Measurements from ENCODE around the gene PSKH1.

PSKH1 gene

GRCh38 chr16:67927131-67927941 is 34.3 kb downstream of the PSKH1 start:
- H3K27me3 ChIP-seq (ENCODE audit: control insufficient read depth, insufficient read depth, low read length) = no peaks in the 10 kb centered on the region
- H3K4me3 ChIP-seq (ENCODE audit: low read depth, low read length) = no peak overlapping the region
- H3K4me1 ChIP-seq (ENCODE audit: control insufficient read depth, insufficient read depth, low read length) = peaks cover 11% of the 10 kb centered on the region
- H3K27ac ChIP-seq (ENCODE audit: low read depth, low read length) = no peak overlapping the region
- no peak overlapping the region for H3K9ac ChIP-seq (ENCODE audit: low read length)
- no peaks in the 10 kb centered on the region for H3K9me3 ChIP-seq (ENCODE audit: control insufficient read depth, insufficient read depth, low read depth, low read length)
- peaks cover 32% of the 10 kb centered on the region for H3K36me3 ChIP-seq (ENCODE audit: control insufficient read depth, insufficient read depth, low read length)

GRCh38 chr16:67928147-67928546 is 35.1 kb downstream of the PSKH1 start:
- Histone ChIP-seq H3K36me3 (ENCODE audit: control insufficient read depth, insufficient read depth, low read length) (peaks cover 32% of the 10 kb centered on the region), H3K27me3 (ENCODE audit: control insufficient read depth, insufficient read depth, low read length) (no peaks in the 10 kb centered on the region), H3K9ac (ENCODE audit: low read length) (no peak overlapping the region), H3K9me3 (ENCODE audit: control insufficient read depth, insufficient read depth, low read depth, low read length) (no peaks in the 10 kb centered on the region), H3K4me1 (ENCODE audit: control insufficient read depth, insufficient read depth, low read length) (peaks cover 11% of the 10 kb centered on the region), H3K27ac (ENCODE audit: low read depth, low read length) (no peak overlapping the region), H3K4me3 (ENCODE audit: low read depth, low read length) (no peak overlapping the region)

GRCh38 chr16:67928561-67929364 is 35.7 kb downstream of the PSKH1 start:
- H3K27ac ChIP-seq (ENCODE audit: low read depth, low read length) = no peak overlapping the region

DNA sequence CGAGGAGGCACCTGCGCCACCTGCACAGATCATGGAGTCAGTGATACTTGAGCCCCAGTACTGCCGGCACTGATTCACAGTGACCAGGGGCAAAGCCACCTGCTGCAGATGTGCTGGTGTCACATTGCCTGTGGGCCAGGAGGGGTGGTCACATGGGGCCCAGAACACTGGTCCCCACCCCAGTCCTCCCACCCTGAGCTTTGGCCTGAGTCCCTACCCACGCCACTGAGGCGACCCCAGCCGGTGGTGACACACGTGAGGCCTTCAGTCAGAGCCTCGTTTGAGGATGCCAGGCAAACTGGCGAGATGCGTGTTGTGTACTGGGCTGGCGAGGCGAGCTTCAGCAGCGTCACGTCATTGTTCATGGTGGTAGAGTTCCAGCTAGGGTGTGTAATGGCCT is 37.1 kb downstream of the PSKH1 start:
- Histone ChIP-seq H3K36me3 (ENCODE audit: control insufficient read depth, insufficient read depth, low read length) (peaks cover 29% of the 10 kb centered on the region), H3K4me1 (ENCODE audit: control insufficient read depth, insufficient read depth, low read length) (peaks cover 22% of the 10 kb centered on the region), H3K27me3 (ENCODE audit: control insufficient read depth, insufficient read depth, low read length) (no peaks in the 10 kb centered on the region), H3K27ac (ENCODE audit: low read depth, low read length) (no peak overlapping the region), H3K9ac (ENCODE audit: low read length) (no peak overlapping the region), H3K9me3 (ENCODE audit: control insufficient read depth, insufficient read depth, low read depth, low read length) (no peaks in the 10 kb centered on the region), H3K4me3 (ENCODE audit: low read depth, low read length) (no peak overlapping the region)

More at GRCh38 chr16:67928561-67929364, 35.7 kb downstream of the PSKH1 start:
- H3K9me3 ChIP-seq (ENCODE audit: control insufficient read depth, insufficient read depth, low read depth, low read length) = no peaks in the 10 kb centered on the region
- no peak overlapping the region for H3K4me3 ChIP-seq (ENCODE audit: low read depth, low read length)
- H3K9ac ChIP-seq (ENCODE audit: low read length) = no peak overlapping the region
- H3K27me3 ChIP-seq (ENCODE audit: control insufficient read depth, insufficient read depth, low read length) = no peaks in the 10 kb centered on the region
- peaks cover 28% of the 10 kb centered on the region for H3K36me3 ChIP-seq (ENCODE audit: control insufficient read depth, insufficient read depth, low read length)
- peaks cover 11% of the 10 kb centered on the region for H3K4me1 ChIP-seq (ENCODE audit: control insufficient read depth, insufficient read depth, low read length)

- Histone ChIP-seq H3K27ac (ENCODE audit: low read depth, low read length) (no peak overlapping the region), H3K36me3 (ENCODE audit: control insufficient read depth, insufficient read depth, low read length) (peaks cover 29% of the 10 kb centered on the region), H3K27me3 (ENCODE audit: control insufficient read depth, insufficient read depth, low read length) (no peaks in the 10 kb centered on the region), H3K4me3 (ENCODE audit: low read depth, low read length) (no peak overlapping the region), H3K9me3 (ENCODE audit: control insufficient read depth, insufficient read depth, low read depth, low read length) (no peaks in the 10 kb centered on the region), H3K4me1 (ENCODE audit: control insufficient read depth, insufficient read depth, low read length) (peaks cover 19% of the 10 kb centered on the region), H3K9ac (ENCODE audit: low read length) (no peak overlapping the region)
Measured at GRCh38 chr16:67930678-67931211, 37.7 kb downstream of the PSKH1 start.

DNA sequence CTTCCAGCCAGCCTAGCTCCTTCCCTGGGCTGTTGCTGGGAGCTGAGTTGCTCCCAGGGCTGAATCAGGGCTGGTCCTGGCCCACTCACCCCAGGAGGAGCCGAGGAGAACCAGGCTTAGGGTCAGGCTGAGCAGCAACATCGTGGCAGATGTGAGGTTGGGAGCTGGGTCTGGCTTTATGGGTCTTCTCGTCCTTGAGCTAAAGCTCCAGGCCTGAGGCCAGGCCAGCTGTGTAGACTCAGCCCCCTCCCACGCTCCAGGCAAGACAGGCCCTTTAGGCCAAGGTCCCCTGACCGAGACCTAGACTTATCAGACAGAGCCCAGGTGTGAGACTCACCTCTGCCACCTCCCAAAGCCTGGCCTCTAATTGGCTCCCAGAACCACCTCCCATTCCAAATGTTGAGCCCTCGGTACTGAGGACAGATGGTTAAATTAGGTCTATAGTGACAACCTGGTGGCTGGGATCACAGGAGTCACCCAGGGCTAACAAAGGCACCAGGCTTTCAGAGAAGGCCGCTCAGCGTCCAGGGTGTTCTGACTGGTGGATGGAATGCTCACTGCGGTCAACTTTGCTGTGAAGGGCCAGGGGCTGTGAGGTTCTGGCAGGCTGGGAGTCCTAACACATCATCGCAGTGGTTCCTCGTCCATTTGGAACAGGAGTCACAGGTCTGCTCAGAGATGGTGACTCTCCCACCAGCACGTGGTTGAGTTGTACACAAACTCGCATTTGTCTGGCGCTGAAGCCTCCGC is 38.8 kb downstream of the PSKH1 start, which contains the start of gene CTRL:
TSS of gene CTRL (minus strand) at position 151 of the 750 bp plus-strand sequence. CDS start at position 141, 10 bp downstream.
- Histone ChIP-seq H3K4me1 (ENCODE audit: control insufficient read depth, insufficient read depth, low read length) (peaks cover 14% of the 10 kb centered on the region), H3K27me3 (ENCODE audit: control insufficient read depth, insufficient read depth, low read length) (no peaks in the 10 kb centered on the region), H3K36me3 (ENCODE audit: control insufficient read depth, insufficient read depth, low read length) (peaks cover 29% of the 10 kb centered on the region), H3K9me3 (ENCODE audit: control insufficient read depth, insufficient read depth, low read depth, low read length) (no peaks in the 10 kb centered on the region), H3K9ac (ENCODE audit: low read length) (no peak within 1 kb of the TSS), H3K4me3 (ENCODE audit: low read depth, low read length) (no peak within 1 kb of the TSS), H3K27ac (ENCODE audit: low read depth, low read length) (no peak within 1 kb of the TSS)

DNA sequence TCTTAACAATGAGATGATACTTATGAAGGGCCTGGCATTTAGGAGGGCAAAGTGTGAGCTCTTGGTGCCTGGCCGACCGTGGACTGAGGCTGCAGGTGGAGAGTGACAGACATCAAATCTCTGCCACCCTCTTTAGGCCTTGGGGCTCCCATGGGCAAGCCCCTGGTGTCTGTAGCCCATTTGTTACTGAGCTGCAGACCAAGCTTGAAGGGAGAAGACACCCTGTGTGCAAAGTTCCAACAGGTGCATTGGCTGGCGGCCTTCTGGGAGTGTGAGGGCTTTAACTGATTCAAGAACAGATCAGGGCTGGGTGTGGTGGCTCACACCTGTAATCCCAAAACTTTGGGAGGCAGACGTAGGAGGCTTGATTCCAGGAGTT is 39.4 kb downstream of the PSKH1 start:
- peaks cover 18% of the 10 kb centered on the region for H3K4me1 ChIP-seq (ENCODE audit: control insufficient read depth, insufficient read depth, low read length)
- no peaks in the 10 kb centered on the region for H3K9me3 ChIP-seq (ENCODE audit: control insufficient read depth, insufficient read depth, low read depth, low read length)
- H3K9ac ChIP-seq (ENCODE audit: low read length) = no peak overlapping the region
- H3K27me3 ChIP-seq (ENCODE audit: control insufficient read depth, insufficient read depth, low read length) = no peaks in the 10 kb centered on the region
- H3K36me3 ChIP-seq (ENCODE audit: control insufficient read depth, insufficient read depth, low read length) = peaks cover 27% of the 10 kb centered on the region
- H3K27ac ChIP-seq (ENCODE audit: low read depth, low read length) = no peak overlapping the region
- H3K4me3 ChIP-seq (ENCODE audit: low read depth, low read length) = no peak overlapping the region

DNA sequence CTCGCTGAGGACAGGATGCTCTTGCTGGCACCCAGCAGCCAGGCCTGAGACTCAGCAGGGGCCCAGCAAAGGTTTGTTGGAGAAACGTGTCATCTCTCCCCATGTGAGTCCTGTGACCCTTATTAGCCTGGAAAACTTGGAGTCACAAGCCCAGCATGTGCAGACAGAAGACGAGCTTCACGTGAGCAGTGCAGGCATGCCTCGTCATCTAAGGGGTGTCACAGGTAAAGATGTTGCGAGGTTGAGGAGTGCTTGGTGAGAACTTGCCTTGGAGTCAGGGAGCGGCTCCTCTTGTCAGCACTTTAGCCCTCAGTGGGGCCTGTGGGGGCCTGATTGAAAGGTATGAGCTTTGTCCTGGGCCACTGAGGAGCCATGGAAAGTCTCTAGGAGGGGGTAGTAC is 40.8 kb downstream of the PSKH1 start:
- no peak overlapping the region for H3K4me3 ChIP-seq (ENCODE audit: low read depth, low read length)
- peaks cover 20% of the 10 kb centered on the region for H3K36me3 ChIP-seq (ENCODE audit: control insufficient read depth, insufficient read depth, low read length)
- H3K27ac ChIP-seq (ENCODE audit: low read depth, low read length) = no peak overlapping the region
- no peaks in the 10 kb centered on the region for H3K27me3 ChIP-seq (ENCODE audit: control insufficient read depth, insufficient read depth, low read length)
- no peaks in the 10 kb centered on the region for H3K9me3 ChIP-seq (ENCODE audit: control insufficient read depth, insufficient read depth, low read depth, low read length)
- peaks cover 18% of the 10 kb centered on the region for H3K4me1 ChIP-seq (ENCODE audit: control insufficient read depth, insufficient read depth, low read length)
- no peak overlapping the region for H3K9ac ChIP-seq (ENCODE audit: low read length)

GRCh38 chr16:67934306-67935100 is 41.4 kb downstream of the PSKH1 start:
- Histone ChIP-seq H3K27ac (ENCODE audit: low read depth, low read length) (no peak overlapping the region), H3K9ac (ENCODE audit: low read length) (peak overlapping the region; percentile 50), H3K27me3 (ENCODE audit: control insufficient read depth, insufficient read depth, low read length) (no peaks in the 10 kb centered on the region), H3K9me3 (ENCODE audit: control insufficient read depth, insufficient read depth, low read depth, low read length) (no peaks in the 10 kb centered on the region), H3K4me3 (ENCODE audit: low read depth, low read length) (peak overlapping the region; percentile 93), H3K4me1 (ENCODE audit: control insufficient read depth, insufficient read depth, low read length) (peaks cover 18% of the 10 kb centered on the region), H3K36me3 (ENCODE audit: control insufficient read depth, insufficient read depth, low read length) (peaks cover 17% of the 10 kb centered on the region)

GRCh38 chr16:67935101-67935401 is 42.0 kb downstream of the PSKH1 start:
- Histone ChIP-seq H3K9me3 (ENCODE audit: control insufficient read depth, insufficient read depth, low read depth, low read length) (no peaks in the 10 kb centered on the region), H3K36me3 (ENCODE audit: control insufficient read depth, insufficient read depth, low read length) (peaks cover 18% of the 10 kb centered on the region)

More at GRCh38 chr16:67935101-67935401, 42.0 kb downstream of the PSKH1 start:
- Histone ChIP-seq H3K9ac (ENCODE audit: low read length) (peak overlapping the region; percentile 50), H3K27ac (ENCODE audit: low read depth, low read length) (no peak overlapping the region), H3K4me1 (ENCODE audit: control insufficient read depth, insufficient read depth, low read length) (peaks cover 18% of the 10 kb centered on the region), H3K27me3 (ENCODE audit: control insufficient read depth, insufficient read depth, low read length) (no peaks in the 10 kb centered on the region), H3K4me3 (ENCODE audit: low read depth, low read length) (peak overlapping the region; percentile 93)

Data from HUES6 (cell line).